ENCODE data around the gene RPL21.

GRCh38 chr13:27273658-27274425 is 22.5 kb downstream of the RPL21 start:
- no peak for TF ChIP-seq POLR2A (IDR thresholded peaks at IDR 0.05)
- TF ChIP-seq CTCF (IDR thresholded peaks at IDR 0.05) = no peak

All from body of pancreas (tissue), 4 donors.